HepG2 (cell line): ENCODE results near the gene BEND3.

Experiments used
- ATF3 ChIP-seq: sonication (generic); formaldehyde crosslinking; IDR thresholded peaks from 2 replicates; pipeline ENCODE4 v1.4.0; 2020; ENCODE audit warnings: missing genetic modification reagents
- ELF4 ChIP-seq: sonication (generic); formaldehyde crosslinking; IDR thresholded peaks from 2 replicates; pipeline ENCODE4 v1.5.0; 2020; ENCODE audit warnings: missing genetic modification reagents, mild to moderate bottlenecking, moderate library complexity, borderline replicate concordance
- FOXA1 ChIP-seq, 2 experiments: fragments of 450-650 bp in 1 of 2; sonication (generic) in 1 of 2; formaldehyde crosslinking in 1 of 2; IDR thresholded peaks; 2 replicates each; pipeline versions ENCODE4 v1.4.0 to v1.6.1; 2016 to 2020; ENCODE audit warnings: missing genetic modification reagents in 1 of 2
- TBP ChIP-seq: sonication (generic); formaldehyde crosslinking; IDR thresholded peaks from 2 replicates; pipeline ENCODE4 v1.5.0; 2020; ENCODE audit warnings: missing genetic modification reagents
- TF ChIP-seq, protein P1 (sequence below): sonication (generic); formaldehyde crosslinking; IDR thresholded peaks from 2 replicates; pipeline ENCODE4 v1.5.0; 2020; ENCODE audit warnings: mild to moderate bottlenecking, missing genetic modification reagents, moderate library complexity

DNA sequence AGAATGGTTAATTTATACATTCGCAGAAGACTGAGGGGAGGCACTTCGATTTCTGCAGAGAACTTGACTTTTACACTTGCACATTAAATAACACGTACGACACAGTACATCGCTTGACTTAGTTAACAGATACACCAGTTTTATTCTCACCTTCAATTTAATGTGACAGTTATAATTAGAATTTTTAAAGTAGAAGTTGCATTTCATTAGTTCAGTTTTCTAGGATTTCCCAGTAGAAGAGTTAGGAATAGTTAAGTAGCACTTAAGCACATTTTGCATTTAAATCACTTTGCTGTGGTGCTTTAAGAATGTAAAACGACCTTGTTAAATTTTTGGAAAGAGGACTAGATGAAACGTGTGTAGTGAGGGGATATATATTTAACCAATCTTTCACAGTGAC lies 1.6 kb upstream of the BEND3 start:
- TF ChIP-seq ATF3 (CRISPR knock-in tag) (no peak), ELF4 (CRISPR knock-in tag) (no peak), TBP (CRISPR knock-in tag) (no peak), FOXA1 (IDR thresholded peaks at IDR 0.05) (no peak), FOXA1 (CRISPR knock-in tag; IDR thresholded peaks at IDR 0.05) (no peak)
- TF ChIP-seq, protein P1, sequence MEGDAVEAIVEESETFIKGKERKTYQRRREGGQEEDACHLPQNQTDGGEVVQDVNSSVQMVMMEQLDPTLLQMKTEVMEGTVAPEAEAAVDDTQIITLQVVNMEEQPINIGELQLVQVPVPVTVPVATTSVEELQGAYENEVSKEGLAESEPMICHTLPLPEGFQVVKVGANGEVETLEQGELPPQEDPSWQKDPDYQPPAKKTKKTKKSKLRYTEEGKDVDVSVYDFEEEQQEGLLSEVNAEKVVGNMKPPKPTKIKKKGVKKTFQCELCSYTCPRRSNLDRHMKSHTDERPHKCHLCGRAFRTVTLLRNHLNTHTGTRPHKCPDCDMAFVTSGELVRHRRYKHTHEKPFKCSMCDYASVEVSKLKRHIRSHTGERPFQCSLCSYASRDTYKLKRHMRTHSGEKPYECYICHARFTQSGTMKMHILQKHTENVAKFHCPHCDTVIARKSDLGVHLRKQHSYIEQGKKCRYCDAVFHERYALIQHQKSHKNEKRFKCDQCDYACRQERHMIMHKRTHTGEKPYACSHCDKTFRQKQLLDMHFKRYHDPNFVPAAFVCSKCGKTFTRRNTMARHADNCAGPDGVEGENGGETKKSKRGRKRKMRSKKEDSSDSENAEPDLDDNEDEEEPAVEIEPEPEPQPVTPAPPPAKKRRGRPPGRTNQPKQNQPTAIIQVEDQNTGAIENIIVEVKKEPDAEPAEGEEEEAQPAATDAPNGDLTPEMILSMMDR (CRISPR knock-in tag), result no peak
